Stimulated activated naive B cell treated with anti-CD40 and anti-IgM and Interleukin-4, amounts not matched to agents 10 μg/mL and 1 μg/mL and 100 μg/mL, for 72 hours (primary cell): Measurements from ENCODE around the gene BLCAP.
A peak's percentile ranks its signal among the peaks of the same experiment; 100 is the strongest.
"Not testable (repeated sequence)": the region's sequence is repeated elsewhere in the genome, so short reads cannot be mapped to it uniquely, and the experiment has no call there.

Source experiments
- ATAC-seq, 2 donors: fragments of 150-1000 bp; cut with Tn5 transposase; replicated peaks; 2 replicates each; pipeline ENCODE4 v1.10.0; 2021; ENCODE audit warnings: moderate library complexity in 1 of 2
- DNase-seq: peaks from one replicate; pipeline ENCODE4 v3.0.0; 2021
- H3K27ac Mint-ChIP-seq: one replicate; pipeline ENCODE4 v1.8.0; 2022; ENCODE audit warnings: mild to moderate bottlenecking, mixed read lengths
- H3K27me3 Mint-ChIP-seq, 2 donors: one replicate each; pipeline ENCODE4 v1.8.0; 2022; ENCODE audit warnings: mixed read lengths in 2 of 2
- H3K36me3 Mint-ChIP-seq, 2 donors: one replicate each; pipeline ENCODE4 v1.8.0; 2022; ENCODE audit warnings: mixed read lengths in 2 of 2, mild to moderate bottlenecking in 1 of 2
- H3K4me1 Mint-ChIP-seq, 2 donors: one replicate each; pipeline ENCODE4 v1.8.0; 2022; ENCODE audit warnings: mixed read lengths in 2 of 2, mild to moderate bottlenecking in 1 of 2
- H3K4me3 Mint-ChIP-seq, 2 donors: one replicate each; pipeline ENCODE4 v1.8.0; 2022; ENCODE audit warnings: mild to moderate bottlenecking in 2 of 2, mixed read lengths in 2 of 2, moderate library complexity in 1 of 2
- H3K9me3 Mint-ChIP-seq, 2 donors: one replicate each; pipeline ENCODE4 v1.8.0; 2022; ENCODE audit warnings: mixed read lengths in 2 of 2, mild to moderate bottlenecking in 1 of 2

Gene BLCAP, protein sequence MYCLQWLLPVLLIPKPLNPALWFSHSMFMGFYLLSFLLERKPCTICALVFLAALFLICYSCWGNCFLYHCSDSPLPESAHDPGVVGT

DNA sequence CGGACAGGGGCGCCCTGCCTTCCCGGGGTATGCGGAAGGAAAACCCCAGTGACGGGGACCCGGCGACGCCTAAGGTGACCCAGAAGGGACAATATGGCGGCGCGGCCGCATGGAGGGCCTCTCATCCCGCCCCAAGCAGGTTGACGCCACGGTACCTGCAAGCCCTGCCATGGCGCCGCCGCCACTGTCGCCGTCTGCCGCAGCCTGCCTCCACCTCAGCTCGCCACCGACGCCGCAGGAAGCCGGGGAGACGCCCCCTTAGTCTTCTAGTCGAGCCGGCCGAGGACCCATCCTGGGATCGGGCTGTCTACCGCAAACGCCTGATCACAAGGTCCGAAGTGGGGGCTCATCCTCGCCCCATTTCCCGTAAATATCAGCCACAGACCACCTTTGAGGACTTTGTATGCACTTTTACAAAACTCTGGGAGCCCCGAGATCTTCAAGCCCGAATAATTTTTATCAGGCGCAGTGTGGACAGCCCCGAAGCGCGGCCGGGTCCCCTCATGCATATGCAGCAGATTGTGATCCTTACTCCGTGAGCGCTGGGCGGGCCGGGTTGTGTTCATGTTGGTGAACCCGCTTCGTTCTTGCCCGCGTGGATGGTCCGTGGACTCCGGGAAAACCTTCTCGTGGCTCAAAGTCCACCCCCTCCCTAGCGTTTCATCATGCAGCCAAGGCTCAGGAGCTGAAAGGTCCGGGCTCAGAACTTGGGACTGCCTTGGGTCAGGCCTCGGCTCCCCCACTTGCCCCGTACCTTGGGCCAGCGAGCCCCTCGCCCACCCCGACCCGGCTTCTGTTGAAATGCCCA lies at the start of gene BLCAP:
BLCAP (minus strand) TSS at position 239 of the 808 bp plus-strand sequence. CDS start 8,702 bp downstream, outside the sequence.
- peaks cover 37 to 51% of the 10 kb centered on the region in 2 donors for H3K4me1 Mint-ChIP-seq
- no peaks in the 10 kb centered on the region for H3K9me3 Mint-ChIP-seq

DNA sequence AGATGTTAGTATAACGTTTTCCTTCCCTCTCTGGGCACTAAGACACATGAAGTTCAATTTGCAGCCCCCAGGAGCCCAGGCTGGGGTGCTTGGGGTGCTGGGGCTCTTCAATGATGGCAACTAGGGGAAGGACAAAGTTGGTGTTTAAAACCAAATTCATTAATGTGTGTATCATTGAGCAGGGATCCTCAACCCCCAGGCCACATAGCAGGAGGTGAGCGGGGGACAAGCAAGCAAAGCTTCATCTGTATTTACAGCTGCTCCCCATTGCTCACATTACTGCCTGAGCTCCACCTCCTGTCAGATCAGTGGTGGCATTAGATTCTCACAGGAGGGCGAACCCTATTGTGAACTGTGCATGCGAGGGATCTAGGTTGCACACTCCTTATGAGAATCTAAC lies 49.8 kb upstream of the BLCAP start:
- H3K36me3 Mint-ChIP-seq, result not testable (repeated sequence)

More for the DNA sequence above, at the start of gene BLCAP:
- ATAC-seq (peak; percentile 93 to 94), DNase-seq (peak; percentile 85)
- H3K27ac Mint-ChIP-seq, result peak within 1 kb of the TSS; percentile 100
- H3K36me3 Mint-ChIP-seq, result peaks cover 0 to 14% of the 10 kb centered on the region in 2 donors
- H3K27me3 Mint-ChIP-seq, result peaks cover 0 to 4% of the 10 kb centered on the region in 2 donors
- H3K4me3 Mint-ChIP-seq, result peak within 1 kb of the TSS; percentile 93 to 96

DNA sequence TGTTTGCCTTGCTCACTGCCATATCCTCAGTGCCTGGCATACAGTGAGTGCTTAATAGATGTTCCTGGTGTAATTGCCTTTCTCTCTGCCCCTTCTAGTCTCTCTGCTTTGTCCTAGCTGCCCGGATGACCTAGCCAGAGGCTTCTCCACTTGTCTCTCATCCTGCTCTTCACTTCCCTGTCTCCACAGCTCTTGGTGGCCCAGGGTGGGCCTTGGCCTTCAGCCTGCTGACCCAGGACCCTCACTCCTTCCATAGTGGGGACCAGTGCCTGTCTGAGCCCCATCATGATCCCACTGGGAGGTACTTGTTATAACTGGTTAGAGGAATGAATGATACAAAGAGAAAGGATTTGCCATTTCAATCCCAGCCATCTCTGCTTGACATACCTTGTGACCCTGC lies 49.2 kb upstream of the BLCAP start:
- Mint-ChIP-seq H3K27ac (peak overlapping the region; percentile 2), H3K27me3 (peaks cover 39 to 49% of the 10 kb centered on the region in 2 donors), H3K4me3 (no peak overlapping the region), H3K4me1 (peaks cover 12 to 21% of the 10 kb centered on the region in 2 donors), H3K9me3 (no peaks in the 10 kb centered on the region), H3K36me3 (peaks cover 0 to 2% of the 10 kb centered on the region in 2 donors)
- ATAC-seq (no peak), DNase-seq (no peak)

More for the DNA sequence above, 49.8 kb upstream of the BLCAP start:
- not testable (repeated sequence) for H3K27ac Mint-ChIP-seq, ATAC-seq, H3K4me3 Mint-ChIP-seq, H3K9me3 Mint-ChIP-seq, DNase-seq
- peaks cover 12 to 21% of the 10 kb centered on the region in 2 donors for H3K4me1 Mint-ChIP-seq
- peaks cover 35 to 46% of the 10 kb centered on the region in 2 donors for H3K27me3 Mint-ChIP-seq

DNA sequence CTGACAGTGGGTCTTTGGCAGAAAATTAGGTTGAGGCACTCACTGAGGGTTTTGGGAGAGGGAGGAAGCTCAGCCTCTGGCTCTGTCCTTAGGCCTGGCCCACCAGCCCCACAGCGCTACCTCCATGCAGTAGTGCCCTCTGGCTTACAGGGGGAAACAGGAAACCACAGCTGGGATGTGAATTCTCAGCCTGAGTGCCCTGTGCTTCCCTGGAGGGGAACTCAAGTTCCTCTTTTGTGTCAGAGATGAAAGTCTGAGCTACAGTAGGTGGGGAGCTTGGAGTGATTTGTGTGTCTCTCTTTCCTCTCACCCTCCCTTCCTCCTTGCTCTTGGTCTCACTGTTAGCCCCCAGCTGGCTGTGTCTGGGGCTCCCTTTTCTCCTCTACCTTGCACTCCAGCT lies 48.2 kb upstream of the BLCAP start:
- ATAC-seq (peak; percentile 87 to 91), DNase-seq (peak; percentile 15)
- Mint-ChIP-seq H3K36me3 (peaks cover 0 to 2% of the 10 kb centered on the region in 2 donors), H3K4me3 (no peak overlapping the region), H3K4me1 (peaks cover 12 to 21% of the 10 kb centered on the region in 2 donors), H3K27ac (no peak overlapping the region), H3K9me3 (no peaks in the 10 kb centered on the region), H3K27me3 (peaks cover 37 to 48% of the 10 kb centered on the region in 2 donors)

DNA sequence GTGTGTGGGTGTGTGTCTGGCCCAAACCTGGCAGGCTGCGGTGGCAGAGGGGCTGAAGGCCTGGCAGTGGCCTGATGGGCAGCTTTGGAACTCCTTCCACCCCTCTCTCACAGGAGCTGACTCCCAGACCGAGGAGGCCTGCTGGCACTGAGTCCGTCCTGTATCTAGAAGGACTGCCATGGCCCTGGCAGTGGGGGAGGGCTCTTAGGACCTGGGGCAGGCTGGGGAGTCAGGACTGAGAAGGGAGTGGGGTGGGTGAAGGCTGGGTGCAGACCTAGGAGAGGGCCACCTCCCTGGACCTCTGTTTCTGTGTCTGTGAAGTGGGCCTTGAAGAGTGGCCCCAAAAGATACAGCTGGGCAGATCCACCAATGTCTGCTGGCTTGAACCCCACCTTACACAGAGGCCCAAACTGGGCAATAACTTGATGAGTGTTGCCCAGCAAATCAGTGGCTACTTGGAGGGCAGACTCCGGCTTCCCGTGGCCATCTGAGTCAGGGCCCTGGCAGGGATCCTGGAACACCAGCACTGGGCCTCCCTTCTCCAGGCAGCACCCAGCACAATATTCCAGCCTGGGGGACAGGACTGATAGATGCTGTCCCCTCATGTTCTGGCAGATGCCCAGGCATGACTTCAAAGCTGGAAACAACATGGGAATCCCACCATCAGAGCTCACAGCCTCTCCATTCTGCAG lies 46.7 kb upstream of the BLCAP start:
- Mint-ChIP-seq H3K27me3 (peaks cover 31 to 43% of the 10 kb centered on the region in 2 donors), H3K4me1 (peaks cover 12 to 21% of the 10 kb centered on the region in 2 donors), H3K27ac (no peak overlapping the region), H3K9me3 (no peaks in the 10 kb centered on the region), H3K36me3 (peaks cover 0 to 2% of the 10 kb centered on the region in 2 donors), H3K4me3 (no peak overlapping the region)
- DNase-seq (no peak), ATAC-seq (no peak)

DNA sequence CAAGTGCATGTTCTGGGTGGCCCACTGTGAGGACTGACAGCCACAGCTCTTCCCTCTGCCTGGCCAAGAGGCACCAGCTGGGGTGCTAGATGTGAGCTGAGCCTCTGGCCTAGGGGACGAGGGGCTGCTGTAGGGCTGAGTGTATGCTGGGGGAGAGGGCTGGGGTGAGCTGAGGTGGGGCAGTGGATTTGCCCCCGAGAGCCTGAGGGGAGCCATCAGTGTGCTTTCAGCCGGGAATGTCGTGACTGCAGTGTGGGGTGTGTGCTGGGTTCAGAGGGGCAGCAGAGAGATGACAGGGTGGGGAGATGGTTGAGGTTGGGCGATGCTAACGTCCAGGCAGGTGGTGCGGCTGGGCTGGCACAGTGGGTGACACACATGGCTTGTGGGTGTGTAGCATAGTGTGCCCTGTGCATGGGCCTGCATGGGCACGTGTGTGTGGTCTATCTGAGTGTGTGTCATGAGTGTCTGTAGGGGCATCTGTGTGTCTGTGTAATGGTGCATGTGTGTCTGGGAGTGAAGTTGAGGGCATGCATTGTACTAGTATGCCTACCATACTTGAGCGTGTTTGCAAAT lies 46.0 kb upstream of the BLCAP start:
- no peaks in the 10 kb centered on the region for H3K9me3 Mint-ChIP-seq
- H3K27me3 Mint-ChIP-seq, result peaks cover 35 to 48% of the 10 kb centered on the region in 2 donors
- no peak for DNase-seq
- H3K36me3 Mint-ChIP-seq, result peaks cover 0 to 2% of the 10 kb centered on the region in 2 donors
- peaks cover 12 to 21% of the 10 kb centered on the region in 2 donors for H3K4me1 Mint-ChIP-seq
- H3K4me3 Mint-ChIP-seq, result no peak overlapping the region
- no peak overlapping the region for H3K27ac Mint-ChIP-seq
- ATAC-seq, result no peak

DNA sequence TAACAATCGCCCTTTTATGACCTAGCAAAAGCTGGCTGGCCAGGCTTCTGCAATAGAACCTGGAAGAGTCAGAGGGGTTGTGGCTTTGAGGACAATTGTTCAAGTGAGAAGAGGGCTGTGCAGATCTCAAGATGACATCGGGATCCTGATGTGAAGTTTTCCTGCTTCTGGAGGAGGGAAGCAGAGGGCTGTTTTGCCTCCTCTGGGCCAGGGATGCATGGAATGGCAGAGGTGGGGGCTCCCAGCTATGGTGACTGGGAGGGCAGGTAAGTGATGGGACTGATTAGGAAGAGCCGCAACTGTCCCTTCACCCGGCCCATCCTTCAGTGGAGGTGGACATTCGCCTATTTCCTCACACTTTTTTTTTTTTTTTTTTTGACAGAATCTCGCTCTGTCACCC lies 43.4 kb upstream of the BLCAP start:
- H3K27me3 Mint-ChIP-seq, result peaks cover 44 to 60% of the 10 kb centered on the region in 2 donors
- peaks cover 0 to 2% of the 10 kb centered on the region in 2 donors for H3K36me3 Mint-ChIP-seq
- no peak overlapping the region for H3K27ac Mint-ChIP-seq
- ATAC-seq, result no peak
- H3K9me3 Mint-ChIP-seq, result no peaks in the 10 kb centered on the region
- H3K4me3 Mint-ChIP-seq, result no peak overlapping the region
- H3K4me1 Mint-ChIP-seq, result peaks cover 8 to 13% of the 10 kb centered on the region in 2 donors
- no peak for DNase-seq

DNA sequence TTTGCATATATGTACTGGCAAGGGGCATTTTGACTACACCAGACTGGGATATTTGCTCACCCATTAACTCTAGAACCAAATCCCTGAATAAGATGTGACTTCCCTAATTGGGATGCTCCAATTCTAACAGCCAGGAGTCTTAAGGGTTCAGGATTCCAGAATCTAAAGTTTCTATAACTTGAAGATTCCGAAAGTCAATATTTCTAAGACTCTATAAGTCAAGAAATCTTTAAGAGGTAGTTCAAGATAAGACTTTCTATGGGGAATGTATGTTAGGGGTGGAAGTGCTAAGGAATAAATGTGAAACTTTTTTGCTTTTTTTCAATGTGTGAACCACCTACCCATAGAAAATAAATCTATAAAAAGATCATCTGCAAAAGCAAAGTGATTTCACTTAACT lies 42.7 kb upstream of the BLCAP start:
- DNase-seq, result no peak
- Mint-ChIP-seq H3K4me3 (no peak overlapping the region), H3K9me3 (no peaks in the 10 kb centered on the region), H3K4me1 (peaks cover 7 to 8% of the 10 kb centered on the region in 2 donors), H3K36me3 (peaks cover 0 to 2% of the 10 kb centered on the region in 2 donors), H3K27me3 (peaks cover 47 to 64% of the 10 kb centered on the region in 2 donors), H3K27ac (no peak overlapping the region)
- no peak for ATAC-seq

DNA sequence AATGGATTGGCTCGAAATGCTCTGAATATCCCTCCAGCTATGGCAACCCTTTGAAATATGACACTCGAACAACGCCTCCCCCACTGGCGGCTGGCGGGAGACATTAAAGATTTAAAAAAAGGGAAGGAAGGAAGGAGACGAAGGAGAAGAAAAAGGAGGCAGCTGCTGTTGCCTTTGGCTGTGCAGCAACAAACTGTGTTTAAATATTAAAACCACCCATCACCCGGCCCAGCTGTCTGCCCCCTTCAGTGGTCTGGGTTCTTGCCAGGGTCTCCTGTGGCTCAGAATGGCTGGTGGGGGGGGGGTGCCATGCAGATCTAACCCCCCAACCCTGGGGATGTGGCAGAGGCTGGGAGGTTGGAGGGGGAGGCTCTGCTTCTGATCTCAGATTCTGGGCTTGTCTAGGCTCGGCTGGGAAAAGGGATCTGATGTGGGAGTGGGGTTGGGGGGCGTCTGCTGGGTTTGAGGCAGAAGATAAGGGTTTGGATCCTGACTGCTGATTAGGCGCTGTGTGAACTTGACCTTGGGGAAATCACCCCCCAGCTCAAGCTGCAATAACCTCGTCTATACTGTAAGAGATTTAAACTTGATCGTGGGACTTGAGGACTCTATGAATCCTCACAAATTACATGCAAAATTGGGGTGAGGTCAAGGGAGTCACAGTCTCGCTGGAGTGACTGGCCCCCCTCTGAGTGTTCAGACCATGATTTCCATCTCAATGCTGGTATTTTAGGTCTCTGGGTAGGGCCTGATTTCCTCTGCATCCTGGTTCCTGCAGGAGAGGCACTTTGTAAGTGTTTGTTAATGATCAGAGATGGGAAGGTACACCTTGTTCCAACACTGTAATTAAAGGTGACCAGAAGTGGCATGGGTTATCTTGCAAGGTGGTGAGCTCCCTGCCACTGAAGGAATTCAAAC lies 40.3 kb upstream of the BLCAP start:
- H3K4me1 Mint-ChIP-seq, result peaks cover 9 to 13% of the 10 kb centered on the region in 2 donors
- no peak for ATAC-seq
- no peaks in the 10 kb centered on the region for H3K9me3 Mint-ChIP-seq
- peaks cover 52 to 71% of the 10 kb centered on the region in 2 donors for H3K27me3 Mint-ChIP-seq
- no peak overlapping the region for H3K4me3 Mint-ChIP-seq
- peaks cover 0 to 2% of the 10 kb centered on the region in 2 donors for H3K36me3 Mint-ChIP-seq
- no peak for DNase-seq
- H3K27ac Mint-ChIP-seq, result no peak overlapping the region

DNA sequence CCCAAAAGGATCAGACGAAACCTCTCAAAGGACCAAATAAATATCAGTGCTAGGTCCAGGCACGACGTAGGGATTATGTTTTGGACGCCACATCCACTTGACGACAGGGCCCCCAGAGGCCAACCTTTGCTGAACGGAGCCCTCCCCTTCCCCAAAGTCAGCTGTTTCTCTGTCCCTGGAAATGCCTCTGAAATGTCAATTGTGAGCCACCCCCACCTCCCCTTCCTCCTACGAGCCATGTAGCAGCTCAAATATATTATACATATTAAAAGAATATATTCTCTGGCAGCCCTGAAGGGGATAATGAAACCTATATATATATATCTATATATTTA lies 39.6 kb upstream of the BLCAP start:
- Mint-ChIP-seq H3K27ac (no peak overlapping the region), H3K4me1 (peaks cover 9 to 13% of the 10 kb centered on the region in 2 donors), H3K36me3 (no peaks in the 10 kb centered on the region), H3K9me3 (no peaks in the 10 kb centered on the region), H3K4me3 (no peak overlapping the region), H3K27me3 (peaks cover 47 to 68% of the 10 kb centered on the region in 2 donors)
- no peak for DNase-seq
- no peak for ATAC-seq

DNA sequence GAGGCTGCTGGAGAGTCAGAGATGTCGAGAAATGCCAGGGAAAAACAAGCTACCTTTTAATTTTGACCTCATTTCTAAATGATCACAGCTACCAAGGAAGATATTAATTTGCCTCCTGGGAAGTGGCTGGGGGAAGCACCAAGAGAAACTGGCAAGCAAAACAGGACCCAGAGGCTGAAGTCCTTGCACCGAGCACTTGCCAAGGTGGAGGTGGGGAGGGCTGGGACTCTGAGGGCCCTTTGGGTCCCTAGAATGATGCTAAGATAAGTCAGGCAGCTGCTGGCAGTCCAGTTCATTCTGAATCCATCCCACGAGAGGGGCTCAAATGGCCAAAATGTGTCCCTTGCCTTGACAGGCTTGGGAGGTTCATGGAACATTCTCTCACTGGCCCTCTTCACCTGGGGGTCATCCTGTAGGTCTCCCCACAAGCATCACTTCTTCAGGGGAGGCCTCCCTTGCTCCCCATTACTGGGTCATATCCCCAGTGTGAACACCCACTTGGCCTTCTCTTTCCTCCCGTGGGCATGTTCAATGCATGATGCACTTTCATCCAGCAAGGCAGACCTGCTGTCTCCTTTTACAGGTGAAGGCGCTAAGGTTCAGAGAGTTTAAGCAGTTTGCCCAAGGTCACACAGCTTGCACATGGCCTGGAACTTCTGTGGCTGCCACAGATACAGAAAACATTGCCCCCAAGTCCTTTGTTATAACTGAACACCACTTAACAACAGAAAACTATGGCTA lies 39.1 kb upstream of the BLCAP start:
- no peak for DNase-seq
- ATAC-seq, result no peak
- Mint-ChIP-seq H3K4me3 (no peak overlapping the region), H3K9me3 (no peaks in the 10 kb centered on the region), H3K36me3 (no peaks in the 10 kb centered on the region), H3K27me3 (peaks cover 47 to 68% of the 10 kb centered on the region in 2 donors), H3K27ac (no peak overlapping the region), H3K4me1 (peaks cover 9 to 13% of the 10 kb centered on the region in 2 donors)

DNA sequence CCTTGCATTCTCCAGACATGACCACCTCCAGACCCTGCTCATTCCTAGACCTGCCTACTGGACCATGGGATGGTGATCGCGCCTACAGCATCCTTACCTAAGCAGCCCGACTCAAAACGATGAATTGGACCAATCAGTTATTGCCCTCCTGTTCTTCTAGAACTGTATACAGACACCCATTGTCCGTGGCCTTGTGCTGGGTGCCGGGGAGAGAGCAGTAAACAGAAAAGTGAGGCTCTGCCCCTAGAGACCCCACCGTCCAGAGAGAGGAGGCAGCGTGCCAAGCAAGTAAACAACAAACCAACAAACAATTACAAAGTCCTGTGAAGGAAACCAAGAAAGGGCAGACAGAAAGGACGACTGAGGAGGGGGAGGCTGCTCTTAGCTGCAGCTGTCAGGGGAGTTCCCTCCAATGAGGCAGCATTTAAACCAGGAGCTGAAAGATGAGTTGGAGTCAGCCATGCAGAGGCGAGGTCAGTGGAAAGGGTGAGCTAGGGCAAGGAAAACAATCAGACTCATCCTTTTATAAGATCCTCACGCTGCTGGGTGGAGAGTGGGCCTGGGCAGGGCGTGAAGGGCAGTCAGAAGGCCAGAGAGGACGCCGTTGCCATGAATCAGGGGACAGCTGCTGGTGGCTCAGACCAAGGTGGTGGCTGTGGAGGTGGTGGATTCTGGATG lies 37.6 kb upstream of the BLCAP start:
- DNase-seq (no peak), ATAC-seq (no peak)
- peaks cover 9 to 13% of the 10 kb centered on the region in 2 donors for H3K4me1 Mint-ChIP-seq
- peaks cover 51 to 69% of the 10 kb centered on the region in 2 donors for H3K27me3 Mint-ChIP-seq
- no peaks in the 10 kb centered on the region for H3K9me3 Mint-ChIP-seq
- H3K36me3 Mint-ChIP-seq, result no peaks in the 10 kb centered on the region
- H3K27ac Mint-ChIP-seq, result peak overlapping the region; percentile 38
- no peak overlapping the region for H3K4me3 Mint-ChIP-seq
